Activated naive CD8-positive, alpha-beta T cell treated with anti-CD3 and anti-CD28 coated beads, Interleukin-2, amount 10 ng/mL, durations not matched to agents 7 days and 5 days (primary cell): ENCODE measurements around the gene ITPKB. TPM values are rescaled to one million over a fixed set of nuclear protein-coding genes. Genes with fewer than 3 reads are reported as not detected.
A peak's percentile ranks its signal among the peaks of the same experiment; 100 is the strongest.

Experiments used
- ATAC-seq: fragments of 150-1000 bp; cut with Tn5 transposase; one replicate; pipeline ENCODE4 v1.10.0; 2021; ENCODE audit warnings: low read depth, moderate library complexity
- POLR2A ChIA-PET: fragments of 350-600 bp; sonication (Branson Sonifier 250); formaldehyde crosslinking; loops from one replicate; lab custom pipeline; 2021; ENCODE audit warnings: antibody characterized with exemption; lab: Charles Lee
- DNase-seq: peaks from one replicate; pipeline ENCODE4 v3.0.0; 2021
- H3K27ac Mint-ChIP-seq: one replicate; pipeline ENCODE4 v1.8.0; 2022; ENCODE audit warnings: mild to moderate bottlenecking, mixed read lengths
- H3K27me3 Mint-ChIP-seq: one replicate; pipeline ENCODE4 v1.8.0; 2022; ENCODE audit warnings: mild to moderate bottlenecking, moderate library complexity, mixed read lengths
- H3K36me3 Mint-ChIP-seq: one replicate; pipeline ENCODE4 v1.8.0; 2021; ENCODE audit warnings: mild to moderate bottlenecking, mixed read lengths
- H3K4me1 Mint-ChIP-seq: one replicate; pipeline ENCODE4 v1.8.0; 2021; ENCODE audit warnings: mixed read lengths
- H3K4me3 Mint-ChIP-seq: one replicate; pipeline ENCODE4 v1.8.0; 2022; ENCODE audit warnings: mild to moderate bottlenecking, moderate library complexity, mixed read lengths
- H3K9me3 Mint-ChIP-seq: one replicate; pipeline ENCODE4 v1.8.0; 2021; ENCODE audit warnings: mixed read lengths
- total RNA-seq, 2 experiments: library from RNA; stranded (reverse); gene quantifications; one replicate each; pipeline ENCODE4 v1.2.3, GENCODE V29; 2021

ITPKB gene
- total RNA-seq, 2 experiments from 2014 or later: 75.3 to 76.9 TPM

- Mint-ChIP-seq H3K27ac (peak overlapping the region; percentile 74), H3K4me3 (peak overlapping the region; percentile 36), H3K4me1 (peaks cover 71% of the 10 kb centered on the region), H3K27me3 (no peaks in the 10 kb centered on the region), H3K36me3 (peaks cover 31% of the 10 kb centered on the region), H3K9me3 (no peaks in the 10 kb centered on the region)
- DNase-seq (no peak), ATAC-seq (no peak)
- POLR2A ChIA-PET: interaction anchor here (0.9 to 3.3 kb wide), 4 partner anchors 10 to 20 kb away, joined by 3 to 15 read pairs (median 4); partner anchors contain the start of gene ITPKB
Measured at GRCh38 chr1:226719596-226720387, 19.3 kb downstream of the ITPKB start.

DNA sequence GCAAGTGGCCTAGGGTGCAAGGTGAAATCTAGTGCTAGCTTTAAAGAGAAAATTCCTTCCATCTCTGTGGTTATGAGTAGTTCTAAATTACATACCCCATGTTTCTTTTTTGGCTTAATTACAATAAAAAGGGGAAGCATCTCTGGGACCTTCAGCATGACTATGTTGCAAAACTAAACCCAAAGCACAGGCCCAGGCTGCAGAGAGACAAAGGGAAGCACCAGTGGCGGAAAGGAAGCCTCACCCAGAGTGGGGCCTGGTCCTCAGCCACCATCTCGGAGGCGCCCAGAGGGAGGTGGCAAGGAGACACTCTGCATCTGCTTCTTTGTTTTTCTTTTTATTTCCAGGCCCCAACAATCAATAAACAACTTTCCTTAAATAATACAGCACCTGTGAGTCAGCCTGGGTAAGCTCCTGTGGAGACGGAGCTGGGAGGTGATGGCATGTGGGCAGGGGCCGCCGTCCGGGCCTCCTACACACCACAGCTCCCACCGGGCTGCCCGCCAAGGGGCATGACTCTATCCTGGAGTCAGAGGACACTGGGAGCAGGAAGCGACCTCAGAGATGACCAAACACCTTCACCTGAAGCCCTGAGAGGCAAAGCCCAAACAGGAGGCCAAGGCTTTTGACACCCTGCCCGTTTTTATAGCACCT, 21.7 kb downstream of the ITPKB start:
- Mint-ChIP-seq H3K27me3 (no peaks in the 10 kb centered on the region), H3K4me3 (peak overlapping the region; percentile 64), H3K36me3 (peaks cover 45% of the 10 kb centered on the region), H3K4me1 (peaks cover 68% of the 10 kb centered on the region), H3K9me3 (peaks cover 5% of the 10 kb centered on the region), H3K27ac (peak overlapping the region; percentile 83)
- POLR2A ChIA-PET: interaction anchor here (0.7 to 1.1 kb wide), 2 partner anchors 12 to 110 kb away, joined by 3 read pairs; no protein-coding TSS in a partner anchor
- DNase-seq (no peak), ATAC-seq (peak; percentile 50)

- Mint-ChIP-seq H3K36me3 (peaks cover 45% of the 10 kb centered on the region), H3K9me3 (peaks cover 5% of the 10 kb centered on the region), H3K27me3 (no peaks in the 10 kb centered on the region), H3K27ac (peak overlapping the region; percentile 83), H3K4me1 (peaks cover 71% of the 10 kb centered on the region), H3K4me3 (peak overlapping the region; percentile 64)
- DNase-seq (no peak), ATAC-seq (no peak)
- POLR2A ChIA-PET: interaction anchor here (1.1 to 1.5 kb wide), 2 partner anchors 12 to 13 kb away, joined by 3 to 4 read pairs; no protein-coding TSS in a partner anchor
Measured at GRCh38 chr1:226716577-226716976, 22.5 kb downstream of the ITPKB start.

GRCh38 chr1:226714148-226714547, 24.9 kb downstream of the ITPKB start:
- H3K36me3 Mint-ChIP-seq: peaks cover 41% of the 10 kb centered on the region
- POLR2A ChIA-PET: interaction anchor here (0.8 to 1.0 kb wide), 2 partner anchors 8 to 23 kb away, joined by 4 read pairs; no protein-coding TSS in a partner anchor
- H3K27me3 Mint-ChIP-seq: no peaks in the 10 kb centered on the region
- H3K4me3 Mint-ChIP-seq: no peak overlapping the region
- ATAC-seq (no peak), DNase-seq (no peak)
- H3K4me1 Mint-ChIP-seq: peaks cover 81% of the 10 kb centered on the region
- H3K9me3 Mint-ChIP-seq: peaks cover 5% of the 10 kb centered on the region
- H3K27ac Mint-ChIP-seq: peak overlapping the region; percentile 63

DNA sequence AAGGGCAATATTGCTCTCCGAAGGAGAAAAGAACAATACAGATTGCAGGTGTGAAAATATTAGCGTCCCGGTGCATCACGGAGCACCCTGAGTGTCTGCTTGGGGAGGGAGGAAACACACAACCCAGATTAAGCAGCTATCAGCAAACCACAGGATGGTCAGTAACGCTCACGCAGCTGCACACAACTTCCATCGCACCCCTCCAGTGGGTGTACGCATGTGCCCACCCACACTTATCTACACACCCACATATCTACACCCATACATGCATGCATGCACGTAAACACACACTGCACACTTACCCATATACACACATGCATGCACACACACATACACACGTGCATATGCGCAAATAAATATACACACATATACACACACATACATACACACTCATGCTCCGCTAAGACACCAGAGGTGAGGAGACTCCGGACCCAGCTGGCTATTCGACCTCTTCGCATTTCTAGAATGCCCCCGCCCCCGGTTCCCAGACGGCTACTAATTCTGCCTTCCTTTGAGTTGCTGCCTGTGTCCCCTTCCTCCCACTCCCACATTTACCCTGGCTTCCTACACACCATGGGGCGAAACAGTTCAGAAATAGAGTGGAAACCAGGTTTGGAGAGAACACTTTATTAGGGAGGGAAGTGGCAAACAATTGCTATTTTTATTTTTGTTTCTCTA, 26.2 kb downstream of the ITPKB start:
- H3K9me3 Mint-ChIP-seq: peaks cover 5% of the 10 kb centered on the region
- peak overlapping the region; percentile 82 for H3K27ac Mint-ChIP-seq
- H3K4me3 Mint-ChIP-seq: peak overlapping the region; percentile 69
- no peaks in the 10 kb centered on the region for H3K27me3 Mint-ChIP-seq
- DNase-seq (no peak), ATAC-seq (no peak)
- H3K36me3 Mint-ChIP-seq: peaks cover 32% of the 10 kb centered on the region
- H3K4me1 Mint-ChIP-seq: peaks cover 79% of the 10 kb centered on the region
- POLR2A ChIA-PET: interaction anchor here (1.0 to 4.3 kb wide), 9 partner anchors 10 to 114 kb away, joined by 3 to 43 read pairs (median 4); partner anchors contain the start of gene ITPKB

- Mint-ChIP-seq H3K27me3 (no peaks in the 10 kb centered on the region), H3K4me1 (peaks cover 75% of the 10 kb centered on the region), H3K36me3 (peaks cover 31% of the 10 kb centered on the region), H3K4me3 (peak overlapping the region; percentile 69), H3K9me3 (peaks cover 5% of the 10 kb centered on the region), H3K27ac (peak overlapping the region; percentile 82)
- POLR2A ChIA-PET: interaction anchor here (0.6 to 4.3 kb wide), 13 partner anchors 9 to 227 kb away, joined by 3 to 43 read pairs (median 4); partner anchors contain the start of gene ITPKB
- ATAC-seq: peak; percentile 73
- DNase-seq: peak; percentile 63
Measured at GRCh38 chr1:226711976-226712741, 26.9 kb downstream of the ITPKB start.

DNA sequence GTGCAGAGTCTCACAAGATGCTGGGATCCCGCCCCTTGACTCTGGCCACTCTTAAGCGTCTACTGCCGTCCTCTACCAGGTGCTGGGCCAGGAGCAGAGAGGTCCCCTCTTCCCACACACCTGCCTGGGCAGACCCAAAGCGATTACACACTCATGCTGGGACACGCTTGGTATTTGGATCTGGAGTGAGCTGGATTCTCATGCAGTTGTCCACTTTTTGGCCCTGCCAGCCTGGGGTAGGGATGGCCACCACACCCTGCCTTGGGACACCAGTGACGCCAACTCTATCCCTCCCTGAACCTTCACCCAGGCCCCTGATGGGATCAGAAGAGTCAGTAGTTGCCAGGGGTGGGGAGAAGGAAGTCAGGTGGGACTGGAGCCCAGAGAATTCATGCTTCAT, 28.6 kb downstream of the ITPKB start:
- no peak for ATAC-seq
- H3K4me3 Mint-ChIP-seq: peak overlapping the region; percentile 54
- H3K4me1 Mint-ChIP-seq: peaks cover 68% of the 10 kb centered on the region
- peaks cover 36% of the 10 kb centered on the region for H3K36me3 Mint-ChIP-seq
- H3K27me3 Mint-ChIP-seq: no peaks in the 10 kb centered on the region
- DNase-seq: no peak
- POLR2A ChIA-PET: interaction anchor here (1.9 to 4.3 kb wide), 2 partner anchors 21 to 27 kb away, joined by 8 to 43 read pairs; partner anchors contain the start of gene ITPKB
- H3K27ac Mint-ChIP-seq: peak overlapping the region; percentile 85
- H3K9me3 Mint-ChIP-seq: peaks cover 5% of the 10 kb centered on the region

DNA sequence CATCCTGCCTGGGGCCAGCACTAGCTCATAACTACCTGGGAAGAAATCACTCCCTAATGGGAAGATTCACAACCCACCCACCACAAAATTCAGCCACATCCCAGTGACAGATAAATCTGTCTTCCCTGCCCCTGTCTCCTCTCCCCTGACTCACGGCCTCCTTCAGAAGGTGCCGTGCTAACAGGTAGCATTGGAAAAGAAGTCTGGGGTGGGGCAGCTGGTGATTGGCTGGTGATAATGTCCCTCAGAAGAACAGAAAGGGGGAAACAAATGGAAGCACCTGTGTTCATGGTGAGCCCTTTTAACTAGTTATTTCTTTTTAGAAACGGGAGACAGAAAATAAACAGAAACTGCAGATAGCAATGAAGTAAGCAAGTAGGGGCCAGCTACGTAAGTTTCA, 29.1 kb downstream of the ITPKB start:
- H3K36me3 Mint-ChIP-seq: peaks cover 34% of the 10 kb centered on the region
- POLR2A ChIA-PET: interaction anchor here (0.9 to 4.3 kb wide), 3 partner anchors 9 to 28 kb away, joined by 3 to 43 read pairs (median 13); partner anchors contain the start of gene ITPKB
- no peak for DNase-seq
- no peaks in the 10 kb centered on the region for H3K27me3 Mint-ChIP-seq
- peak overlapping the region; percentile 85 for H3K27ac Mint-ChIP-seq
- ATAC-seq: no peak
- peaks cover 65% of the 10 kb centered on the region for H3K4me1 Mint-ChIP-seq
- peak overlapping the region; percentile 68 for H3K4me3 Mint-ChIP-seq
- peaks cover 5% of the 10 kb centered on the region for H3K9me3 Mint-ChIP-seq

DNA sequence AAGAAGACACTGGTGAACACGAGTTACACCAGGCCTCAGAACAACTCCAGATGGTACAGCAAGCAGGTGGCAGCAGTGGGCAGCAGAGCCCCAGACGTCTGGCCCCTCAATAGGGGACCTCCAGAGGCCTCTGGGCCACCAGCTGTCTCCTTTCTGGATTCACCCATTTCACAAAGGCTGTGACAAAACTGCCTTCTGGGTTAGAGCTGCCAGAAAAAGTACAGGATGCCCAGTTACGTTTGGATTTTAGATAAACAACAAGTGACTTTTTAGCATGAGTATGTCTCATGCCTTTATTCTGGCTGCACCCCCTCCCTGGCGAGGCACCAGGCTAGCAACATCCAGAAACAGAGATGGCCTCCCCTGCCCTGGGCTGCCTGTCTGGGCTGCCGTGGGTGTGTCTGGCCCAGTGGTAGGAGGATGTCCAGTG, 30.1 kb downstream of the ITPKB start:
- Mint-ChIP-seq H3K27me3 (no peaks in the 10 kb centered on the region), H3K36me3 (peaks cover 29% of the 10 kb centered on the region), H3K27ac (peak overlapping the region; percentile 85), H3K4me1 (peaks cover 68% of the 10 kb centered on the region), H3K9me3 (no peaks in the 10 kb centered on the region), H3K4me3 (peak overlapping the region; percentile 68)
- ATAC-seq (peak; percentile 5), DNase-seq (no peak)
- POLR2A ChIA-PET: interaction anchor here (0.9 to 4.3 kb wide), 3 partner anchors 10 to 29 kb away, joined by 3 to 43 read pairs (median 13); partner anchors contain the start of gene ITPKB

- no peak for DNase-seq
- Mint-ChIP-seq H3K27me3 (no peaks in the 10 kb centered on the region), H3K36me3 (peaks cover 23% of the 10 kb centered on the region), H3K9me3 (no peaks in the 10 kb centered on the region), H3K4me3 (peak overlapping the region; percentile 49), H3K27ac (peak overlapping the region; percentile 85), H3K4me1 (peaks cover 65% of the 10 kb centered on the region)
- POLR2A ChIA-PET: interaction anchor here (1.4 to 2.6 kb wide), 2 partner anchors 14 to 21 kb away, joined by 3 to 13 read pairs; no protein-coding TSS in a partner anchor
- no peak for ATAC-seq
Measured at GRCh38 chr1:226708342-226708780, 30.7 kb downstream of the ITPKB start.

DNA sequence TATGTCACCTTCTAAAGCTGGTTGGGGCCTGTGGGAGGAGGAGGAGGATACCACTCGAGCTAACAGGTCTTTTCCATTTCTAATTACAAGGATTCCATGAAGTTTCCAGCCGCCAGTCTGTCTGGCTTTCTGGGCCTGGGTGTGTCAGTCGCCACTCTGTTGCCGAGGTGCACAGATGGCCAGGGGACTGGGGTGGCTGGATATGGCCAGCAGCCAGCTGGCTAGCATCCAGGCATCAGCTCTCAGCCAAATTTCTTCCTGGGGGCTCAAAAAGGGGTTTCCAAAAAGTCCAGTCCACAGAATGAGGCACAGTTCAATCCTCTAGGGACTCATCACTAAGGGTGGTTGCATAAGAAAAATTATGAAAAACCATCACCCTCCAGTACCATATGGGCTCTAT, 32.4 kb downstream of the ITPKB start:
- peaks cover 54% of the 10 kb centered on the region for H3K4me1 Mint-ChIP-seq
- no peak overlapping the region for H3K4me3 Mint-ChIP-seq
- peaks cover 17% of the 10 kb centered on the region for H3K36me3 Mint-ChIP-seq
- H3K27ac Mint-ChIP-seq: no peak overlapping the region
- DNase-seq (no peak), ATAC-seq (no peak)
- no peaks in the 10 kb centered on the region for H3K27me3 Mint-ChIP-seq
- POLR2A ChIA-PET: interaction anchor here (0.6 kb wide), 1 partner anchor 39 kb away, joined by 3 read pairs; no protein-coding TSS in a partner anchor
- no peaks in the 10 kb centered on the region for H3K9me3 Mint-ChIP-seq
